NK-92 treated with Interleukin-12 subunit alpha and Interleukin-12 subunit beta, amount 100 ng/mL, for 24 hours (cell line): ENCODE measurements around the gene MOB4.

Experiments
- DNase-seq: peaks from one replicate; lab custom pipeline; 2025; lab: John Stamatoyannopoulos, UW

MOB4 gene

GRCh38 chr2:197591339-197592072, 75.6 kb downstream of the MOB4 start:
- DNase-seq: no peak

GRCh38 chr2:197596766-197597165, 80.9 kb downstream of the MOB4 start:
- no peak for DNase-seq

GRCh38 chr2:197597166-197597565, 81.3 kb downstream of the MOB4 start:
- DNase-seq: no peak

- no peak for DNase-seq
These were observed 82.6 kb downstream of the MOB4 start for GRCh38 chr2:197598450-197598849.

GRCh38 chr2:197599285-197599965, 83.6 kb downstream of the MOB4 start:
- DNase-seq: no peak

- no peak for DNase-seq
These were observed 84.4 kb downstream of the MOB4 start for GRCh38 chr2:197600306-197600705.

DNA sequence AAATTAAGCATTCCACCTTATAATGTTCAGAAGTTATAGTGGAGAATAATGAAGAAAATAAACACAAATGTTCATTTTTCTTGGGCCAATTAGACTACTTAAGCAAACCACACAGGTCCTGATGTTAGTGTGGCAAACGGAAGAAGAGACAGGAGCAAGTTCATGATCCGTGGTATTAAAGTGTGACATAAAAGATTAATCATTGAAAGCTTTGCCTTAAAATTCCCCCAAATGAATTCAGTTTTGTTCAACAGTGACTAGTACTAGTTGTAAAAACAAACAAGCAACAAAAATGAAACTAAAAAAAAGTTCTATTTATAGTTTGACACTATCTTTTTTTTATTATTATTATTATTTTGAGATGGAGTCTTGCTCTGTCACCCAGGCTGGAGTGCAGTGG, 85.9 kb downstream of the MOB4 start:
- no peak for DNase-seq
